GM13977 (cell line): ENCODE results near the gene ACCSL.

ENCODE experiments used
- DNase-seq: peaks from one replicate; pipeline ENCODE4 v3.0.0; 2012; ENCODE audit warnings: low spot score
- CTCF ChIP-seq: IDR thresholded peaks from 2 replicates; pipeline ENCODE4 v1.5.1; 2012; ENCODE audit warnings: mild to moderate bottlenecking, control low read depth; ENCODE audit not compliant: insufficient read depth; ENCODE audit errors: extremely low read depth, missing control alignments
- in situ Hi-C: fragments of 300-500 bp; cut with MboI; formaldehyde crosslinking; loops from one replicate; pipeline ENCODE4 v1.12.0; 2022; ENCODE audit warnings: low sequenced_read_pairs, low pct_unique_long_range_greater_than_20kb, mixed read lengths, inconsistent platforms; ENCODE audit not compliant: unreplicated experiment

Gene ACCSL

GRCh38 chr11:44047931-44048431, at the start of gene ACCSL:
Gene ACCSL (plus strand): TSS chr11:44047981. CDS start chr11:44048037, 56 bp downstream.
- in situ Hi-C loops: no loop called here
- DNase-seq: no peak
- no peak for TF ChIP-seq CTCF

GRCh38 chr11:43998308-43998707, 49.5 kb upstream of the ACCSL start:
- in situ Hi-C loops: no loop called here
- no peak for TF ChIP-seq CTCF

GRCh38 chr11:44000731-44001130, 47.0 kb upstream of the ACCSL start:
- in situ Hi-C loops: no loop called here
- no peak for DNase-seq
- no peak for TF ChIP-seq CTCF

More at GRCh38 chr11:43998308-43998707, 49.5 kb upstream of the ACCSL start:
- no peak for DNase-seq

- DNase-seq: no peak
These were observed 45.3 kb upstream of the ACCSL start for GRCh38 chr11:44002191-44003093.

GRCh38 chr11:44003736-44004451, 43.9 kb upstream of the ACCSL start:
- TF ChIP-seq CTCF: no peak
- in situ Hi-C loops: no loop called here
- no peak for DNase-seq

More at GRCh38 chr11:44002191-44003093, 45.3 kb upstream of the ACCSL start:
- in situ Hi-C loops: no loop called here
- TF ChIP-seq CTCF: no peak

GRCh38 chr11:44004452-44005062, 43.2 kb upstream of the ACCSL start:
- DNase-seq: no peak
- in situ Hi-C loops: no loop called here
- no peak for TF ChIP-seq CTCF
